GM12891 (cell line): Measurements from ENCODE around the gene SERPINB6.

ENCODE experiments used
- PAX5 ChIP-seq: IDR thresholded peaks from 2 replicates; pipeline ENCODE4 v1.6.1; 2011; ENCODE audit warnings: low read length, moderate library complexity, mild to moderate bottlenecking; ENCODE audit not compliant: insufficient read depth, severe bottlenecking
- POLR2A ChIP-seq: IDR thresholded peaks from 2 replicates; pipeline ENCODE4 v1.6.1; 2011; ENCODE audit warnings: low read depth, low read length, control low read depth
- POLR2AphosphoS5 ChIP-seq: IDR thresholded peaks from 2 replicates; pipeline ENCODE4 v1.6.1; 2011; ENCODE audit warnings: low read depth, low read length, control low read depth
- SPI1 ChIP-seq: IDR thresholded peaks from 2 replicates; pipeline ENCODE4 v1.6.1; 2011; ENCODE audit warnings: low read depth, low read length, control low read depth
- TAF1 ChIP-seq: IDR thresholded peaks from 2 replicates; pipeline ENCODE4 v1.6.1; 2011; ENCODE audit warnings: low read depth, low read length, control low read depth

GRCh38 chr6:2977290-2977689, 5.9 kb upstream of the SERPINB6 start:
- TF ChIP-seq POLR2A (no peak), SPI1 (no peak), POLR2AphosphoS5 (no peak), TAF1 (no peak), PAX5 (no peak)
